Esophagus squamous epithelium (tissue), 5 donors: ENCODE results near the gene PCNT. TPM values are rescaled to one million over a fixed set of nuclear protein-coding genes. Genes with fewer than 3 reads are reported as not detected.

Experiments used
- DNase-seq: peaks from one replicate; lab custom pipeline; 2025; lab: John Stamatoyannopoulos, UW
- H3K27ac ChIP-seq, 4 donors: fragments of 200-600 bp; sonication (generic); one replicate each; pipeline ENCODE4 v1.5.1; 2016 to 2019; ENCODE audit warnings: mild to moderate bottlenecking in 1 of 4
- H3K27me3 ChIP-seq, 4 donors: fragments of 200-600 bp; sonication (generic); 1 replicate in 3 of 4; 2 replicates in 1 of 4; pipeline versions ENCODE4 v1.5.1 to v1.6.0; 2017 to 2021; ENCODE audit warnings: antibody characterized with exemption in 1 of 4
- H3K36me3 ChIP-seq, 3 donors: fragments of 200-600 bp; sonication (generic); one replicate each; pipeline ENCODE4 v1.5.1; 2016 to 2019
- H3K4me1 ChIP-seq, 3 donors: fragments of 200-600 bp; sonication (generic); one replicate each; pipeline ENCODE4 v1.5.1; 2017 to 2019
- H3K4me3 ChIP-seq, 4 donors: fragments of 200-600 bp; sonication (generic); 1 replicate in 3 of 4; 2 replicates in 1 of 4; pipeline ENCODE4 v1.5.1; 2016 to 2019; ENCODE audit warnings: mild to moderate bottlenecking in 2 of 4, moderate library complexity in 1 of 4
- H3K9me3 ChIP-seq, 3 donors: fragments of 200-600 bp; sonication (generic); one replicate each; pipeline ENCODE4 v1.5.1; 2016 to 2019
- POLR2A ChIP-seq, 4 donors: fragments of 450-650 bp; IDR thresholded peaks; one replicate each; pipeline ENCODE4 v1.6.1; 2017; ENCODE audit warnings: antibody characterized with exemption in 4 of 4, mild to moderate bottlenecking in 4 of 4, moderate library complexity in 3 of 4
- WGBS, 2 donors: methylation state at CpG; one replicate each; pipeline ENCODE4 v1.1.5; 2018; 5-methylcytosine and 5-hydroxymethylcytosine counted together
- intact Hi-C: fragments of 100-400 bp; cut with DNase I; formaldehyde crosslinking; loops from one replicate; pipeline ENCODE4 v1.15.0; 2022
- total RNA-seq, 4 donors: library from RNA; depleted of rRNA; stranded (reverse); fragments of >200 nt; gene quantifications; one replicate each; pipeline ENCODE4 v1.1.0, GENCODE V29; 2016
- TF ChIP-seq, protein P1 (sequence below), 6 experiments: fragments of 450-650 bp in 4 of 6; fragments of 200-600 bp in 2 of 6; sonication (generic) in 2 of 6; IDR thresholded peaks; one replicate each; pipeline ENCODE4 v1.5.1; 2016 to 2019; ENCODE audit warnings: antibody characterized with exemption in 6 of 6, mild to moderate bottlenecking in 4 of 6, moderate library complexity in 4 of 6
- donor health status: DM: yes; HTN: yes; CAD: no.

The PCNT gene
- total RNA-seq, 4 donors from 2014 or later: 26.8 to 38.7 (median 29.9) TPM

DNA sequence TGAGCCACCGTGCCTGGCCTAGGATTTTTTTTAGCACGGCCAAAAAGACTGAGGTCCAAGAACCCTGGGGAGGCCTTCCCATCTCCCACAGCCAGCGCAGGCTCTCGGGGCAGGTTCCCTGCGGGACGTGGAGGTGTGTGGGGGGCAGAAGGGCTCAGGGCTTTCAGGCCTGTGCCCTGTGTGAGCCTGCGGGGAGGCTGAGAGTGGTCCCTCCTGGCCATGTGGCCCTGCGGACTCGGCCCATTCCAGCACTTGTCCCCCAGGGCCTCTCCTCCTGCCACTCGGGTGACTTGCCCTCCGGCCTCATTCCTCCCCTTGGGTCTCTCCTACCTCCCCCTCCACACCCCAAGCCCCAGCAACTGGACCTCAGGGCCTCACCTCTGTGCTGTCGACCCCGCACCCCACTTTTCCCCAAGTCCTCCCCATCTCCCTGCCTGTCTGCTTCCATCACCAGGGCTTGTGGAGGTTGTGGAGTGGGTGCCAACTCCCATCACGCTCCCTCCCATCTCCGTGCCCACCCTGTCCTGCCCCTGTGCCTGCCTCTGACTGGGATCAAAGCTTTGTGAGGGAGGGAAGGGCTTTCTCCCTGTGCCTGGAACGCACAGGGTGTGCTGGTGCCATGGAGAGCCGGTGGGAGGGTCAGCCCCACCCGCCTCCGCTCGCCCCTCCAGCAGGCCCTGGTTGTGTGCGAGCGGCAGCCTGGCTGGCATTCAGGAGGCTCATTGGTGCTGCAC is 102.5 kb downstream of the PCNT start:
- Histone ChIP-seq H3K36me3 (peaks cover 18 to 94% (median 45%) of the 10 kb centered on the region in 3 donors), H3K4me1 (no peaks in the 10 kb centered on the region), H3K27ac (no peak overlapping the region), H3K27me3 (no peaks in the 10 kb centered on the region), H3K4me3 (no peak overlapping the region), H3K9me3 (no peaks in the 10 kb centered on the region)
- DNase-seq: no peak
- 92% methylated on average over 11 of the region's 22 CpGs; no CpG with 5 or more reads in 1 of the 2 donors for WGBS, 2 donors
- intact Hi-C loops: no loop called here
- TF ChIP-seq, protein P1, sequence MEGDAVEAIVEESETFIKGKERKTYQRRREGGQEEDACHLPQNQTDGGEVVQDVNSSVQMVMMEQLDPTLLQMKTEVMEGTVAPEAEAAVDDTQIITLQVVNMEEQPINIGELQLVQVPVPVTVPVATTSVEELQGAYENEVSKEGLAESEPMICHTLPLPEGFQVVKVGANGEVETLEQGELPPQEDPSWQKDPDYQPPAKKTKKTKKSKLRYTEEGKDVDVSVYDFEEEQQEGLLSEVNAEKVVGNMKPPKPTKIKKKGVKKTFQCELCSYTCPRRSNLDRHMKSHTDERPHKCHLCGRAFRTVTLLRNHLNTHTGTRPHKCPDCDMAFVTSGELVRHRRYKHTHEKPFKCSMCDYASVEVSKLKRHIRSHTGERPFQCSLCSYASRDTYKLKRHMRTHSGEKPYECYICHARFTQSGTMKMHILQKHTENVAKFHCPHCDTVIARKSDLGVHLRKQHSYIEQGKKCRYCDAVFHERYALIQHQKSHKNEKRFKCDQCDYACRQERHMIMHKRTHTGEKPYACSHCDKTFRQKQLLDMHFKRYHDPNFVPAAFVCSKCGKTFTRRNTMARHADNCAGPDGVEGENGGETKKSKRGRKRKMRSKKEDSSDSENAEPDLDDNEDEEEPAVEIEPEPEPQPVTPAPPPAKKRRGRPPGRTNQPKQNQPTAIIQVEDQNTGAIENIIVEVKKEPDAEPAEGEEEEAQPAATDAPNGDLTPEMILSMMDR (IDR thresholded peaks at IDR 0.05): no peak
- TF ChIP-seq POLR2A (IDR thresholded peaks at IDR 0.05): no peak

DNA sequence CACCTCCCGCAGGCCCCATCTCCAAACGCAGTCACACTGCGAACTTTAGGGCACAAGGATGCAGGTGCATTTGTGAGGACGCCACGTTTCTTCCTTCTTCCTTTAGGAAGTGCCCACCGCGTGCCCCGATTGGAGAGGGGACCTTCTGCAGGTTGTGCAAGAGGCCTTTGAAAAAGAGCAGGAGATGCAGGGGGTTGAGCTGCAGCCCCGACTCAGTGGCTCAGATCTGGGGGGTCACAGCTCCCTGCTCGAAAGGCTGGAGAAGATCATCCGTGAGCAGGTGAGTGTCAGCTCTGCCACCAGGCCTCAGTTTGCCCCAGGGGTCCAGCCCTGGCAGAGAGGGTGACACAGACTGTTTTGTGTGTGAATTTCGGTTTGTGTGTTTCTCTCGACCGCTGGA is 103.6 kb downstream of the PCNT start:
- DNase-seq: no peak
- no peaks in the 10 kb centered on the region for H3K4me1 ChIP-seq
- no peak for TF ChIP-seq POLR2A (IDR thresholded peaks at IDR 0.05)
- TF ChIP-seq, protein P1 (IDR thresholded peaks at IDR 0.05): no peak
- 85% methylated on average over 4 of the region's 14 CpGs; no CpG with 5 or more reads in 1 of the 2 donors for WGBS, 2 donors
- H3K27ac ChIP-seq: no peak overlapping the region
- no peaks in the 10 kb centered on the region for H3K27me3 ChIP-seq
- H3K9me3 ChIP-seq: no peaks in the 10 kb centered on the region
- intact Hi-C loops: no loop called here
- H3K4me3 ChIP-seq: no peak overlapping the region
- H3K36me3 ChIP-seq: peaks cover 26 to 94% (median 48%) of the 10 kb centered on the region in 3 donors

DNA sequence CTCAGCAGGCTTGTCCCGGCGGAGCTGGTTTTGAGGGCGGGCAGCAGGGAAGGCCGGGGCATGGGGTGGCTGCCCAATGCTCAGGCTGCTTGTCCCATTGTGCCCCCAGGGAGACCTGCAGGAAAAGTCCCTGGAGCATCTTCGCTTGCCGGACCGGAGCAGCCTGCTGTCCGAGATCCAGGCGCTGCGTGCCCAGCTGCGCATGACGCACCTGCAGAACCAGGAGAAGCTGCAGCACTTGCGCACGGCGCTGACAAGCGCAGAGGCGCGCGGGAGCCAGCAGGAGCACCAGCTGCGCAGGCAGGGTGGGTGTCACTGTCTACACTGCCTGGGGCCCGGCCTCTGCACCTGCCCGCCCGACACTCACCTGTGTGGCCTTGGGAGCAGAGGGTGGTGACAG is 104.3 kb downstream of the PCNT start:
- H3K27ac ChIP-seq: no peak overlapping the region
- H3K36me3 ChIP-seq: peaks cover 26 to 95% (median 49%) of the 10 kb centered on the region in 3 donors
- no peaks in the 10 kb centered on the region for H3K27me3 ChIP-seq
- WGBS, 2 donors: 91 to 100% methylated on average over 4 to 12 of the region's 23 CpGs
- intact Hi-C loops: no loop called here
- H3K9me3 ChIP-seq: no peaks in the 10 kb centered on the region
- H3K4me3 ChIP-seq: no peak overlapping the region
- TF ChIP-seq, protein P1 (IDR thresholded peaks at IDR 0.05): no peak
- no peak for TF ChIP-seq POLR2A (IDR thresholded peaks at IDR 0.05)
- H3K4me1 ChIP-seq: no peaks in the 10 kb centered on the region
- DNase-seq: no peak

DNA sequence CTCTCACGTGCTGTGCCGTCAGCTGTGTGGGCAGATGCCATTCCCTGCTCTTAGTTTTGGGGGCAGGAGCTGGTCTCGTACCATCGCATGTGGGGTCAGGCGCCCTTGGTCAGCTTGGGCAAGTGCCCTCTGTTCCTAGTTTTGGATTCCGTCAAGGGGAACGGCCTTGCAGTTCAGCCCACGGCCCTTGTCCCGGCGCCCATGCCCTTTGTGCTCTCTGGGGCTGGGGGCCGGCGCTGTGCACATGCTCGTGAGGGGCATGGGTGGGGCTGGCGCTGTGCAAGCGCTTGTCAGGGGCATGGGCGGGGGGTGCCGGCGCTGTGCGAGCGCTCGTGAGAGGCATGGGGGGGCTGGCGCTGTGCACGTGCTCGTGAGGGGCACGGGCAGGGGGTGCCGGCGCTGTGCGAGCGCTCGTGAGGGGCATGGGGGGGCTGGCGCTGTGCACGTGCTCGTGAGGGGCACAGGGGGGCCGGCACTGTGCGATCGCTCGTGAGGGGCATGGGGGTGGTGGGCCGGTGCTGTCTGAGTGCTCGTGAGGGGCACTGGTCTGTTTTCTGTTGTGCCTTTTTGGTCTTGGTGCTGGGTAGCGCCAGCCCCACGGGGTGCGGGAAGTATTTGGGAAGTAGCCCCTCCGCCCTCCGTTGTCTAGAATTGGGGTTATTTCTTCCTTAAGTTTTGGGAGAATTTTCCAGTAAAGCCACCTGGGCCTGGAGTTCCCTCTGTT is 105.2 kb downstream of the PCNT start:
- Histone ChIP-seq H3K27ac (no peak overlapping the region), H3K9me3 (no peaks in the 10 kb centered on the region), H3K4me1 (no peaks in the 10 kb centered on the region), H3K27me3 (no peaks in the 10 kb centered on the region), H3K4me3 (no peak overlapping the region), H3K36me3 (peaks cover 26 to 99% (median 48%) of the 10 kb centered on the region in 3 donors)
- 97% methylated on average over 21 of the region's 44 CpGs; no CpG with 5 or more reads in 1 of the 2 donors for WGBS, 2 donors
- DNase-seq: no peak
- intact Hi-C loops: no loop called here
- no peak for TF ChIP-seq POLR2A (IDR thresholded peaks at IDR 0.05)
- TF ChIP-seq, protein P1 (IDR thresholded peaks at IDR 0.05): no peak
